Esophagus (tissue), 2 donors: Measurements from ENCODE around the gene POLR3E. TPM values are rescaled to one million over a fixed set of nuclear protein-coding genes. Genes with fewer than 3 reads are reported as not detected.

ENCODE experiments used
- H3K27ac ChIP-seq, 2 donors: one replicate each; pipeline ENCODE4 v1.5.1; 2013; ENCODE audit warnings: low read depth in 2 of 2, mild to moderate bottlenecking in 2 of 2, inconsistent platforms in 1 of 2, low read length in 1 of 2, moderate library complexity in 1 of 2
- H3K27me3 ChIP-seq, 2 donors: one replicate each; pipeline ENCODE4 v1.6.1; 2013; ENCODE audit warnings: low read length in 2 of 2, control low read depth in 1 of 2, mild to moderate bottlenecking in 1 of 2; ENCODE audit not compliant: insufficient read depth in 2 of 2, control insufficient read depth in 1 of 2
- H3K36me3 ChIP-seq, 2 donors: one replicate each; pipeline ENCODE4 v1.6.1; 2013; ENCODE audit warnings: low read length in 1 of 2; ENCODE audit not compliant: control insufficient read depth in 2 of 2, insufficient read depth in 2 of 2
- H3K4me1 ChIP-seq, 2 donors: one replicate each; pipeline ENCODE4 v1.6.1; 2013; ENCODE audit warnings: low read length in 1 of 2; ENCODE audit not compliant: control insufficient read depth in 2 of 2, insufficient read depth in 2 of 2
- H3K4me3 ChIP-seq, 2 donors: one replicate each; pipeline ENCODE4 v1.5.1; 2013; ENCODE audit warnings: low read length in 2 of 2, mild to moderate bottlenecking in 2 of 2, low read depth in 1 of 2, moderate library complexity in 1 of 2
- H3K9me3 ChIP-seq, 2 donors: one replicate each; pipeline ENCODE4 v1.6.1; 2013; ENCODE audit warnings: mild to moderate bottlenecking in 2 of 2, low read depth in 1 of 2, low read length in 1 of 2, moderate library complexity in 1 of 2; ENCODE audit not compliant: control insufficient read depth in 2 of 2, insufficient read depth in 1 of 2
- WGBS, 2 donors: extraction: QIAGEN DNeasy Blood & Tissue Kit; methylation state at CpG; one replicate each; pipeline ENCODE4 v1.1.7; 2013; 5-methylcytosine and 5-hydroxymethylcytosine counted together
- polyA plus RNA-seq, 2 donors: library from polyadenylated mRNA; stranded (reverse); fragments of 200-250 nt; gene quantifications; one replicate each; pipeline ENCODE4 v1.2.3, GENCODE V29; 2013
- donor health status: healthy with polysubstance abuse.
- donor health status: Bipolar disorder and iron deficiency.

The POLR3E gene
- polyA plus RNA-seq, 2 donors = 20.2 to 20.3 TPM

GRCh38 chr16:22291020-22291419 lies 6.2 kb upstream of the POLR3E start:
- no peak overlapping the region for H3K27ac ChIP-seq
- H3K36me3 ChIP-seq = no peaks in the 10 kb centered on the region
- WGBS, 2 donors = 93 to 96% methylated on average over 5 of the region's 5 CpGs
- no peak overlapping the region for H3K4me3 ChIP-seq
- H3K4me1 ChIP-seq = no peaks in the 10 kb centered on the region
- H3K9me3 ChIP-seq = no peaks in the 10 kb centered on the region
- H3K27me3 ChIP-seq = no peaks in the 10 kb centered on the region

GRCh38 chr16:22291860-22292318 lies 5.3 kb upstream of the POLR3E start:
- H3K27ac ChIP-seq = no peak overlapping the region
- no peaks in the 10 kb centered on the region for H3K4me1 ChIP-seq
- no peaks in the 10 kb centered on the region for H3K36me3 ChIP-seq
- no peaks in the 10 kb centered on the region for H3K9me3 ChIP-seq
- WGBS, 2 donors = 77 to 80% methylated on average over 4 of the region's 4 CpGs
- H3K27me3 ChIP-seq = no peaks in the 10 kb centered on the region
- no peak overlapping the region for H3K4me3 ChIP-seq

GRCh38 chr16:22292320-22292719 lies 4.9 kb upstream of the POLR3E start:
- no peak overlapping the region for H3K27ac ChIP-seq
- H3K4me3 ChIP-seq = no peak overlapping the region
- no peaks in the 10 kb centered on the region for H3K27me3 ChIP-seq

GRCh38 chr16:22293137-22294106 lies 3.8 kb upstream of the POLR3E start:
- Histone ChIP-seq H3K4me3 (no peak overlapping the region), H3K27me3 (no peaks in the 10 kb centered on the region), H3K27ac (no peak overlapping the region), H3K9me3 (no peaks in the 10 kb centered on the region), H3K4me1 (no peaks in the 10 kb centered on the region), H3K36me3 (no peaks in the 10 kb centered on the region)
- 85 to 87% methylated on average over 11 of the region's 11 CpGs for WGBS, 2 donors

More at GRCh38 chr16:22292320-22292719, 4.9 kb upstream of the POLR3E start:
- Histone ChIP-seq H3K4me1 (no peaks in the 10 kb centered on the region), H3K9me3 (no peaks in the 10 kb centered on the region), H3K36me3 (no peaks in the 10 kb centered on the region)

GRCh38 chr16:22296225-22297113 lies 740 bp upstream of the POLR3E start:
- no peaks in the 10 kb centered on the region for H3K9me3 ChIP-seq
- H3K27me3 ChIP-seq = no peaks in the 10 kb centered on the region
- H3K36me3 ChIP-seq = no peaks in the 10 kb centered on the region
- 3 to 4% methylated on average over 17 of the region's 17 CpGs for WGBS, 2 donors
- peaks cover 0 to 4% of the 10 kb centered on the region in 2 donors for H3K4me1 ChIP-seq
- peak overlapping the region in 1 of 2 donors; percentile 27 for H3K27ac ChIP-seq
- peak overlapping the region; percentile 26 to 69 for H3K4me3 ChIP-seq

GRCh38 chr16:22297871-22298733 lies 893 bp downstream of the POLR3E start:
- Histone ChIP-seq H3K4me1 (peaks cover 0 to 7% of the 10 kb centered on the region in 2 donors), H3K27ac (peak overlapping the region; percentile 95 to 96), H3K27me3 (no peaks in the 10 kb centered on the region), H3K36me3 (peaks cover 0 to 6% of the 10 kb centered on the region in 2 donors), H3K9me3 (no peaks in the 10 kb centered on the region), H3K4me3 (peak overlapping the region; percentile 78 to 98)
- 0 to 1% methylated on average over 34 to 39 of the region's 39 CpGs for WGBS, 2 donors

- Histone ChIP-seq H3K27me3 (no peaks in the 10 kb centered on the region), H3K4me1 (peaks cover 0 to 7% of the 10 kb centered on the region in 2 donors), H3K36me3 (peaks cover 0 to 8% of the 10 kb centered on the region in 2 donors), H3K27ac (peak overlapping the region in 1 of 2 donors; percentile 35), H3K9me3 (peaks cover 0 to 1% of the 10 kb centered on the region in 2 donors), H3K4me3 (no peak overlapping the region)
- 93 to 100% methylated on average over 1 of the region's 1 CpG for WGBS, 2 donors
Observed at GRCh38 chr16:22299036-22299435, 1.8 kb downstream of the POLR3E start.

- Histone ChIP-seq H3K27ac (peak overlapping the region in 1 of 2 donors; percentile 27), H3K4me1 (peaks cover 0 to 7% of the 10 kb centered on the region in 2 donors), H3K36me3 (peaks cover 0 to 21% of the 10 kb centered on the region in 2 donors), H3K27me3 (no peaks in the 10 kb centered on the region), H3K9me3 (peaks cover 0 to 1% of the 10 kb centered on the region in 2 donors), H3K4me3 (no peak overlapping the region)
- 43% methylated on average over 8 of the region's 8 CpGs for WGBS, 2 donors
Observed at GRCh38 chr16:22300427-22301071, 3.3 kb downstream of the POLR3E start.
